ENCODE results near the gene DACH1.

Gene DACH1

DNA sequence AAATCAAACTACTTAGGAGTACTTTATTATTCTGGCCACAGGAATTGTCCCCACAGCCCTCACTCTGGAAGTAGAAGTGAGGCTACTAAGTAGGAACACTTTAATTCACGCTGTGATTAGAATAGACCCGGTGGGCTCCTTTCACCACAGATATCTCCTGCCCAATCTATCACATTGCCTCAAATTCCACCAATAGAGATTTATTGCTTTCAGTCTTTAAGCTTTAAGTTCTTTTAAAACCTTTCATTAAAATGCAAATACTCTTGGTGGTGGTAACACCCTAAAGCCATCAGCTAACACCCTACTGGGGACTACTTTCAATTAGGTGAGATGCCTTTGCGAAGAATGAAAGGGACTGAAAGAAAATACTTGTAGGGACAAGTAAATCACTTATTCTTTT is 181.9 kb downstream of the DACH1 start:
- no peak for DNase-seq

DNA sequence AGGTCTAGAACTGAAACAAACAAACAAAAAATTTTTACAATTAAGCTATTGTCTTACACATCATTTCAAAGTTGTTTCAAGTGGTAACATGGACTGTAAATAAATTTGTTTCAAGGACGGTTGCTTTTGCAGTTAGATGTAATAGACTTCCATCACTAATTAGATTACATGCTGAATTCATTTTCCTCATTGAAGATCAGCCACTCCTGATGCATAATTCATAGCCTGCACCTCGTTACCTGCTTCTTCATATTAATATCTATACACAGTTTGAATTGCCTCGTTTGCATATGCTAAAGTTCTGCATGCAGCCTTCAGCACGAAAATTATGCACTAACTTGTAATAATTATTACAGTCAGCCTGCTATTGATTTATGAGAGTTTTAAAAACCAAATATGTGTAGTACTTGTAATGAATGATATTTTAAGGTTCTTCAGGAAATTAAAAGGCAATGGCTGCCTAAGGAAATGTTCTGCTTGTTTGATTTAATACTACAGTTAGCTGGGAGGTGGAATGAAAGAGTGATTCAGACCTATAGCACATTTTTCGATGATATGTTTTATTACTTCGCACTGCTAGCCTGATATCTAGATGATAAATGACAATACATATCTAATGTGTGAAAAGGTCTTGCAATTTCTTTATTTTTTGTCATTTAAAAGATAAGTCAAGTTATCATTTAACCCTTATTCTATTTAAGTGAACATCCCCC is 184.9 kb downstream of the DACH1 start:
- peak in 1 of 2 experiments; percentile 16 for DNase-seq

- peak; percentile 20 to 73 for DNase-seq
Observed at GRCh38 chr13:71677124-71677523, 189.9 kb downstream of the DACH1 start.

GRCh38 chr13:71672512-71672911 is 194.5 kb downstream of the DACH1 start:
- peak in 1 of 2 experiments; percentile 26 for DNase-seq

GRCh38 chr13:71663431-71663830 is 203.6 kb downstream of the DACH1 start:
- DNase-seq = no peak

DNA sequence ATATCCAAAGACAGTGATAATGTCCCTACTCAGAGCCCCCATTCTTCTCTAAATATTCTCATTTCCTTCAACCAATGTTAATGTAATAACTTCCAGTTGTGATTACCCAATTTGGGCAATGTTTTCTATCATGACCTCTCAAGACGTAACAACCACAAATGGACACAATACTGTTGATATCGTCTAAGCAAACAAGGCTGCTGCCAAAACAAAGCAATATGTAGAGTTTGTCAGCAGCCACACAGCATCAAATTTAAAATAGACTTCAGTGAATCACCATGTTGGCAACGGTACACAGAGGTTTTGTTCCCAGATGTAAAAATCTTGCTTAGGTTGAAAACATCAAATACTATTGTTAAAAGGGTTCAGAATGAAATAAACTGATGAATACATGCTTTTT is 205.1 kb downstream of the DACH1 start:
- DNase-seq = no peak

DNA sequence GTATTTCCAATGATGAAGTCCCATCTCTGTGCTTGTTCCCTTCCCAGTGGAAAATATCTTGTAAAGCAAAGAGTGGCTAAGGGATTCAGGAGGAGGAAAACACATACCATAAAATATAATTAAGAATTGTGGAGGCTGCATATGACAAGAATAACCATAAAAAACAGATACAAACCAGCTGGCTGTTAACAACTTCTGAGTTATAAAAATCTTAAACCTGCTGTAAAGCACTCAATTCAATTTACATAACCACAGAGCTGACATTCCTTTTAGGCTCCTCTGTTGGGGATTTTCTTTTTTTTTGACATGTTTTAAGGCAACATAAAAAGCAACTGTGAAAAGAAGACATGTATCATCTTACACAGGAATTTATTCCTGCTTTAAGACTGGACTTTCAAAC is 207.6 kb downstream of the DACH1 start:
- no peak for DNase-seq

GRCh38 chr13:71645467-71645866 is 221.5 kb downstream of the DACH1 start:
- DNase-seq = no peak

GRCh38 chr13:71644579-71644978 is 222.4 kb downstream of the DACH1 start:
- no peak for DNase-seq

GRCh38 chr13:71643448-71643860 is 223.6 kb downstream of the DACH1 start:
- no peak for DNase-seq

DNA sequence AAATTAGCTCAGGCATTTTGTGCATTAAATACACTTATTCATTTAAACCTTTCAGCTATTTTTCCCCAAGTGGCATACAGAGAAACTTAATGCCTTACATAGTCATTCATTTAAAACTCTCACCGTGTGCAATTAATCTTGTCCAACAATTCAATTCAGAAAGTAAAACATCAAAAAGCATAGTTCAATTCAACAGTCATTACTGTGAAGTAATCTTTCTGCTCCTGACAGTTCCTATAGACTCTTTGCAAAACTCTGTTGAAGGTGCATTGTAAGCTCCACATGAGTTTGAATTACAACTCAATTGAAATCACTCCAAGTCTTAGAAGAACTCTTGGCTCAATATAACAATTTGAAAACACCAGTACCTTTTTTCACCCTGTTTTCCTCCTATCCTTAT is 228.3 kb downstream of the DACH1 start:
- peak in 1 of 2 experiments; percentile 5 for DNase-seq

- DNase-seq = peak in 1 of 2 experiments; percentile 67
Observed at GRCh38 chr13:71634602-71635443, 232.2 kb downstream of the DACH1 start.

DNA sequence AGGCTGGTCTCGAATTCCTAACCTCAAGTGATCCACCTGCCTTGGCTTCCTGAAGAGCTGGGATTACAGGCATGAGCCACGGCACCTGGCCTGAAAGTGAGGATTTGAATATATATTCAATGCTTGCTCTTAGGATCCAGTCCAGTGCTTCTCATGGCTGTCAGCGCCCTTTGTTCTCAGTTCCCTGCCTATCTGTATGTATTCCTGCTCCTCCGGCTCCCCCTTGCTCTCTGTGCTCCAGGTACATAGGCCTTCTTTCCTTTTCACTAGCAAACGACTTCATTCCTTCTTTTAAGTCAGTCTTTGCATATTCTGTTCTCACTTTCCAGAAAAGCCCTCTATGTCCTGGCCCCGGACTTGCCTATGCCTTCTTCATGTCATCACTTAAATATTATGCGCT is 232.8 kb downstream of the DACH1 start:
- peak in 1 of 2 experiments; percentile 37 for DNase-seq

- DNase-seq = no peak
Observed at GRCh38 chr13:71632721-71633120, 234.3 kb downstream of the DACH1 start.

- peak in 1 of 2 experiments; percentile 43 for DNase-seq
Observed at GRCh38 chr13:71632206-71632605, 234.8 kb downstream of the DACH1 start.

- DNase-seq = no peak
Observed at GRCh38 chr13:71629167-71629566, 237.8 kb downstream of the DACH1 start.

DNA sequence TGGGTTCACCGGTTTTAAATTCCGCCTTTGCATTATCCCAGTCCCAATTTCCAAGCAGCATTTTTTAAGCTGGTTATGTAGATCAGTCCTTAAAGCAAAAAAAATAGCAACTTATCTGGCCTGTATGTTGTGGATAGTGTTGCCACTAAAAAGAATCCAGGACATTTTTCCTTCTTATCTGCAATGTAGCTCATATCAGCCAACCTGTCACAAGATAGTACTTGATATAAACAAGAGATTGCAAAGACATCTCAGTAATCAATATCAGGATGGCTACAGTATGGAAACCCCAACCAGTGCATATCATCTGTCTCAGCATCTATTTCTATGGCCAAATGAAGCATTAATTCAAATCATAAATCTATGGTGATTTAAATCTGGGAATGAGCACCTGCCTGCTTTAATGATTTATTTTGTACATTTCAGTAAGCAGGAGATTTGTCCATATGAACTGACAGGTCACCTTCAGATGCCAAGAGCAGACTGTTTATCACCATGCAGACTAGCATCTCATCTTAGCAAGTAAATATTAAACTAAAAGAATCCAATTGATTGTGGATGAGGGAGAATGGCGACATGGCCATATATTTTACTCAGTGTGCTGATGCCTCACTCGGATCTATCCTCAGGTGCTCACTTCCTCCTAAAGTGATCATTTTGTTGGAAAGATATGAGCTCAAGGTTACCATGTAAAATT is 240.4 kb downstream of the DACH1 start:
- peak in 1 of 2 experiments; percentile 11 for DNase-seq

DNA sequence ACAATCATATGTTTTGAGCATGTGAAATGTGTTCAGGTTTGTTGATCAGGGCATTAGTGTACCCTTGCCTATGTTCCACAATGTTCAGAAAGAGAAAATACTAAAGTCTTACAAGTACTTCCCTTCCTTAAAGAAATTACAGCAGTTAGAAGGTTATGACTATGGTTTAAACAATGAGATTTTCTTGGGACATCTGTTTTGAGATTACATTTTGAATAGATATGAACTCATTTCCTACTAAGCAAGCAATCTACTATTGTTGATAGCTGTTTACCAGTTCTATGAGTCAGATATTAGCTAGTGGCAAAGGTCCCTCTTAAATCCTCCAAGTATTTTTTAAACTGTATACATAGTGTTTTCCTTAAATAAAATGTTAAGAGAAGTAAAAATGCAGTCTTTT is 241.3 kb downstream of the DACH1 start:
- no peak for DNase-seq

DNA sequence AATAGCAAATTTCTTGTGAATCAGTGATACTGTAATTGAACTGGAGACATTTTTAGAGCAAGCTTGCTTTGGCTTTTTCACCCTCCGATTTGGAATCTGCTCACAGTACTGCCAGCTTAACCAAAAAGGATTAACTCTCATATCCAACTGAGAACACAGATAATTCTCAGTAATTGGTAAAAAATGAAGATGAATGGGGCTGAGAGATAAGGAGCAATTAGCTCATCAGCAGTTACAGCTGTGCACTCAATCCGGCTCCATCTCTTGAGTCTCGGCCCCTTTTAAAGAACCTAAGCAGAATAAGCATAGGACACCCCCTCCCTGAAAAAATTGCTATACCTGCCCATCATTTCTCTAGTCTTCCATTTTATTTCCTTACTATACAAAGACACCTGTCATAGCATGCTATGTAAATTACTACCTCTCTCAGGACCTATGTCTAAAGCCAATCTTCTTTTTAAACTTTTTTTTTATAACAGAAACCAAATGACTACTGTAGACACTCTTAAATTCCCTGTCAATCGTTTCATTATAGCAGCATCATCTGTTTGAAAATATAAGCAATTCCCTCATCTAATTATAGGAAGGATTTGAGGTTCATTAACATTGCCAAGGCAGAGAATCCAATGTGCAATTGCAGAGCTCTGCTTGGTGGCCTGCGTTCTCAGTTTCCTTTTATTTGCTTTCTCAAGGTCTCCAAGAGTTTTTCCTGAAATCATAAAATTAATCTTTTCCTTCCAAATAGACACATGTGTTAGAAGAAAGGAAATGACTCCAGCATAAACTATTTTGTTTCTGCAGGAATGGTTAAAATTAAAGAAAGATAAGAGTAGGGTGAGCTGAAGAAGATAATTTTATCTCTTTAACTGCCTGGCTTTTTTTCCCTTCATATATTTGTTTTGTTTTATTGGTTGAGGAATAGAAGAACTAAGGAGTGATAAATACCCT is 242.1 kb downstream of the DACH1 start:
- DNase-seq = peak; percentile 80 to 96

DNA sequence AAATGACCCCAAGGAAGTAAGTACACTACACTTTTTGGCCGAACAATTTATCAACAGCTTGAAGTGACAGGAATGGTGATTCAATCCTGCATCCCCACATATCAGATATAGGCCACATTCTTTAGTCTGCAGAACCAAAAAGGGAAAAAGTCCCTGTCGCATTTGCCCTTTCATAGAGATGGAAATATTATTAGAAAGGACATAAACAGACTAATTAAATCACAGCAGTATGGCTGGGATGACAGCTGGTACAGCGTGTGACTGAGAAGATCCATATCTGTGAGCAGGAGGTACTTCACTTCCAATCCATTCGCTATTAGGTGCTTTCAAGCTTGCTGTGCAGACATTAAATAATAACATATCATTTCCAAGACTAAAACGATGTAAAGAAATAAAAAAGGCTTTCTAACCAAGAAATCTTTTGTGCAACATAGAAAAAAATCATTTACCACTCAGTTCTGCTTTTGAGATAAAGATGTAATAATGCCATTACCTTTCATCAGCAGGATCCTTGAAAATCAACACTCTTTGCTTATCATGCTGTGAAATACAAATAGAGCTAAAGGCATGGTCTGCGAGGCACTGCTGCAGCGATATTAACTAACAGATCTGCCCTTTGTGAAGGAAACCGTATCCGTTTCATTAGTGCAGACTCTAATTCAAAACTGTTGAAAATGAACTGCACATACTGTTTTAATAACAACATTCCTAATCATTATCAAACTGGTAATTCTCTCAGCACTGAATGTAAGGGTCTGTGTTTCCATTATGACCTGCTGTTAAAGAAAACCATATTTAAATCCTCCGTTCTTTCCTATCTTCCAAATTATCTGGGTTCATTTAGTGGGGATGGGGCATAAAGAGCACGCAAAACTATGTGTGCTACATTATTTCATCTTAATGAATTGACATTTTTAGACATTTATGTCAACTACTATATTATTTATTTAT is 245.6 kb downstream of the DACH1 start:
- DNase-seq = peak; percentile 81 to 87

- DNase-seq = no peak
Observed at GRCh38 chr13:71619096-71619495, 247.9 kb downstream of the DACH1 start.
